PC-9 (cell line): ENCODE measurements around the gene SPAST.

ENCODE experiments used
- CTCF ChIP-seq: fragments of 200-600 bp; sonication (generic); conservative IDR thresholded peaks from 2 replicates; pipeline ENCODE4 v1.6.1; 2017; ENCODE audit warnings: mixed run types, antibody characterized with exemption, mild to moderate bottlenecking, moderate library complexity
- EZH2 ChIP-seq: fragments of 200-600 bp; sonication (generic); IDR thresholded peaks from 2 replicates; pipeline ENCODE4 v1.8.0; 2017; ENCODE audit warnings: antibody characterized with exemption, low read depth

- no peak for TF ChIP-seq CTCF
- no peak for TF ChIP-seq EZH2
Observed at GRCh38 chr2:32064713-32065112, 1.4 kb downstream of the SPAST start.
